Measurements from ENCODE around the gene F5. TPM values are rescaled to one million over a fixed set of nuclear protein-coding genes. Genes with fewer than 3 reads are reported as not detected.

The F5 gene
- total RNA-seq, 1 experiment from 2014 or later, result 0.37 TPM

- H3K9me3 ChIP-seq (ENCODE audit: control insufficient read depth in 1 of 2, insufficient read depth in 1 of 2, low read depth in 1 of 2, low read length in 2 of 2), result no peaks in the 10 kb centered on the region
- no peak for ATAC-seq
- no peak overlapping the region for H3K4me3 ChIP-seq (replicated peaks in 1 of 2; ENCODE audit: low read depth in 1 of 2, low read length in 2 of 2)
- H3K4me1 ChIP-seq (ENCODE audit: control insufficient read depth in 1 of 2, insufficient read depth in 2 of 2, low read length in 2 of 2), result no peaks in the 10 kb centered on the region
- H3K4me2 ChIP-seq (ENCODE audit: low read length), result no peak overlapping the region
- H3K9ac ChIP-seq (ENCODE audit: low read length), result no peak overlapping the region
- no peaks in the 10 kb centered on the region for H3K27me3 ChIP-seq (ENCODE audit: insufficient read depth, low read length)
- CTCF ChIA-PET, result no interaction called here
- no peak overlapping the region for H2AFZ ChIP-seq (ENCODE audit: low read depth, low read length, poor library complexity, severe bottlenecking)
- H4K20me1 ChIP-seq (ENCODE audit: insufficient read depth), result no peaks in the 10 kb centered on the region
- H3K9me2 ChIP-seq (ENCODE audit: insufficient read depth), result no peaks in the 10 kb centered on the region
- TF ChIP-seq FOSL1 (IDR thresholded peaks at IDR 0.05; ENCODE audit: low read depth), result no peak
- TF ChIP-seq YY1 (IDR thresholded peaks at IDR 0.05; ENCODE audit: extremely low read depth, insufficient replicate concordance, low read depth, low read length), result no peak
- TF ChIP-seq, protein P1, sequence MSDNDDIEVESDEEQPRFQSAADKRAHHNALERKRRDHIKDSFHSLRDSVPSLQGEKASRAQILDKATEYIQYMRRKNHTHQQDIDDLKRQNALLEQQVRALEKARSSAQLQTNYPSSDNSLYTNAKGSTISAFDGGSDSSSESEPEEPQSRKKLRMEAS (IDR thresholded peaks at IDR 0.05), result no peak
- no peak for TF ChIP-seq RAD21 (IDR thresholded peaks at IDR 0.05; ENCODE audit: low read depth)
- no peak for TF ChIP-seq SIN3A (IDR thresholded peaks at IDR 0.05; ENCODE audit: low read depth)
- TF ChIP-seq CEBPB (IDR thresholded peaks at IDR 0.05; ENCODE audit: low read depth), result no peak
- BruUV-seq (replicated peaks), result no TSS peak
- H3K79me2 ChIP-seq (ENCODE audit: insufficient read depth, low read length), result no peaks in the 10 kb centered on the region
- H3K27ac ChIP-seq (ENCODE audit: low read depth, low read length), result no peak overlapping the region
- H3K36me3 ChIP-seq (ENCODE audit: control insufficient read depth in 1 of 2, insufficient read depth in 2 of 2, low read length in 2 of 2), result no peaks in the 10 kb centered on the region
- POLR2A ChIA-PET, result no interaction called here
- DNase-seq (ENCODE audit: low read depth, low spot score), result no peak
- RAD21 ChIA-PET (ENCODE audit: low non-redundant PET in 1 of 2, low total read pairs in 2 of 2, uncharacterized antibody in 2 of 2, unreplicated experiment in 2 of 2), result no interaction called here
- intact Hi-C loops (cut with micrococcal nuclease), result no loop called here
Measured at GRCh38 chr1:169565335-169566271, 20.7 kb downstream of the F5 start.

DNA sequence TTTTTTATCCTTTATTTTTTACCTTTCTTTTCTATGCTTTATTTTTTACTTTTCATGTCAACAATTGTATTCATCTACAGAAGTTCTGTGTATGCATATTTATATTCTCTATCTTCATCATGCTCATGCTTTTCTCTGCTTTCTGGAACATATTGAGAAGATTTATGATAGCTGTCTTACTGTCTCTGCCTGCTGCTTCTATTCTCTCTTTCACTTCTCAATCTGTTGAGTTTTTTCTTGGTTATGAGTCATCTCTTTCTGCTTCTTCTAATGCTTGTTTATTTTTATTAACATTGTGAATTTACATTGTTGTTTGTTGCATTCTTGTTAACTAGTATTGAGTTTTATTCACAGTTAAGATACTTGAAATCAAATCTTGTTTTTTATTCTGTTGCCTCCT, 22.6 kb downstream of the F5 start:
- Histone ChIP-seq H3K4me3 (replicated peaks in 1 of 2; ENCODE audit: low read depth in 1 of 2, low read length in 2 of 2) (no peak overlapping the region), H3K9me2 (ENCODE audit: insufficient read depth) (no peaks in the 10 kb centered on the region), H3K9ac (ENCODE audit: low read length) (no peak overlapping the region), H3K4me1 (ENCODE audit: control insufficient read depth in 1 of 2, insufficient read depth in 2 of 2, low read length in 2 of 2) (no peaks in the 10 kb centered on the region), H3K27me3 (ENCODE audit: insufficient read depth, low read length) (no peaks in the 10 kb centered on the region), H3K4me2 (ENCODE audit: low read length) (no peak overlapping the region), H2AFZ (ENCODE audit: low read depth, low read length, poor library complexity, severe bottlenecking) (no peak overlapping the region), H4K20me1 (ENCODE audit: insufficient read depth) (no peaks in the 10 kb centered on the region), H3K79me2 (ENCODE audit: insufficient read depth, low read length) (no peaks in the 10 kb centered on the region), H3K27ac (ENCODE audit: low read depth, low read length) (no peak overlapping the region), H3K36me3 (ENCODE audit: control insufficient read depth in 1 of 2, insufficient read depth in 2 of 2, low read length in 2 of 2) (no peaks in the 10 kb centered on the region), H3K9me3 (ENCODE audit: control insufficient read depth in 1 of 2, insufficient read depth in 1 of 2, low read depth in 1 of 2, low read length in 2 of 2) (no peaks in the 10 kb centered on the region)
- CTCF ChIA-PET, result no interaction called here
- POLR2A ChIA-PET, result no interaction called here
- intact Hi-C loops (cut with micrococcal nuclease), result no loop called here
- RAD21 ChIA-PET (ENCODE audit: low non-redundant PET in 1 of 2, low total read pairs in 2 of 2, uncharacterized antibody in 2 of 2, unreplicated experiment in 2 of 2), result no interaction called here
- no TSS peak for BruUV-seq (replicated peaks)
- DNase-seq (ENCODE audit: low read depth, low spot score) (no peak), ATAC-seq (no peak)
- no peak for TF ChIP-seq POLR2AphosphoS5 (IDR thresholded peaks at IDR 0.05; ENCODE audit: low read depth, low read length)
- no peak for TF ChIP-seq CBX3 (IDR thresholded peaks at IDR 0.05; ENCODE audit: low read depth)
- no peak for TF ChIP-seq EZH2phosphoT487 (IDR thresholded peaks at IDR 0.05; ENCODE audit: borderline replicate concordance)
- no peak for TF ChIP-seq SRF (IDR thresholded peaks at IDR 0.05; ENCODE audit: low read depth)
- TF ChIP-seq YY1 (IDR thresholded peaks at IDR 0.05; ENCODE audit: extremely low read depth, insufficient replicate concordance, low read depth, low read length), result no peak
- TF ChIP-seq CTCF (IDR thresholded peaks at IDR 0.05 in 2 of 3, conservative IDR thresholded peaks at IDR 0.05 in 1 of 3; ENCODE audit: borderline replicate concordance in 1 of 3, insufficient read depth in 1 of 3, low read depth in 2 of 3, low read length in 2 of 3), result no peak
- no peak for TF ChIP-seq EGR1 (IDR thresholded peaks at IDR 0.05; ENCODE audit: low read depth)
- TF ChIP-seq ZNF274 (IDR thresholded peaks at IDR 0.05; ENCODE audit: low read depth, low read length), result no peak
- TF ChIP-seq FOSL1 (IDR thresholded peaks at IDR 0.05; ENCODE audit: low read depth), result no peak
- no peak for TF ChIP-seq ZBTB33 (IDR thresholded peaks at IDR 0.05; ENCODE audit: extremely low read depth, insufficient replicate concordance, low read length)
- no peak for TF ChIP-seq EZH2 (IDR thresholded peaks at IDR 0.05)
- TF ChIP-seq, protein P1 (IDR thresholded peaks at IDR 0.05), result no peak
